PC-9 (cell line): Measurements from ENCODE around the gene WNT1. TPM values are rescaled to one million over a fixed set of nuclear protein-coding genes. Genes with fewer than 3 reads are reported as not detected.
A peak's percentile ranks its signal among the peaks of the same experiment; 100 is the strongest.

Experiments
- BruUV-seq: library from RNA; stranded (reverse); fragments of 400-500 nt; replicated peaks from 2 replicates; lab custom pipeline; 2021; lab: Mats Ljungman, UMichigan
- CTCF ChIA-PET: fragments of 300-600 bp; sonication (Branson Sonifier 250); formaldehyde crosslinking; loops from one replicate; lab custom pipeline; 2022; ENCODE audit warnings: antibody characterized with exemption; lab: Charles Lee
- POLR2A ChIA-PET: fragments of 300-600 bp; sonication (Branson Sonifier 250); formaldehyde crosslinking; loops from one replicate; lab custom pipeline; 2022; ENCODE audit warnings: antibody characterized with exemption; ENCODE audit not compliant: unreplicated experiment; lab: Charles Lee
- DNase-seq, 2 experiments: peaks; one replicate each; pipeline versions ENCODE4 v3.0.0 to v3.0.0-alpha.2; 2015 to 2022; ENCODE audit warnings: mixed read lengths in 1 of 2
- H2AFZ ChIP-seq: fragments of 200-600 bp; sonication (generic); 2 replicates; pipeline ENCODE4 v1.8.1; 2017; ENCODE audit warnings: antibody characterized with exemption
- H3F3A ChIP-seq: fragments of 200-600 bp; sonication (generic); 2 replicates; pipeline ENCODE4 v1.8.1; 2017; ENCODE audit warnings: antibody characterized with exemption, mild to moderate bottlenecking, low read depth; ENCODE audit not compliant: insufficient read depth
- H3K27ac ChIP-seq: fragments of 200-600 bp; sonication (generic); 2 replicates; pipeline ENCODE4 v1.6.1; 2016; ENCODE audit warnings: mixed run types
- H3K27me3 ChIP-seq: fragments of 200-600 bp; sonication (generic); 2 replicates; pipeline ENCODE4 v1.6.1; 2016; ENCODE audit warnings: low read depth, mixed run types; ENCODE audit not compliant: insufficient read depth
- H3K36me3 ChIP-seq: fragments of 200-600 bp; sonication (generic); 2 replicates; pipeline ENCODE4 v1.6.1; 2016; ENCODE audit warnings: low read depth, mixed run types
- H3K4me1 ChIP-seq: fragments of 200-600 bp; sonication (generic); replicated peaks from 2 replicates; pipeline ENCODE4 v1.6.1; 2016; ENCODE audit warnings: mixed run types; ENCODE audit not compliant: insufficient read depth
- H3K4me2 ChIP-seq: fragments of 200-600 bp; sonication (generic); 2 replicates; pipeline ENCODE4 v1.6.1; 2017; ENCODE audit warnings: mixed run types
- H3K4me3 ChIP-seq: fragments of 200-600 bp; sonication (generic); 2 replicates; pipeline ENCODE4 v1.6.1; 2016; ENCODE audit warnings: mixed run types
- H3K79me2 ChIP-seq: fragments of 200-600 bp; sonication (generic); 2 replicates; pipeline ENCODE4 v1.6.1; 2017; ENCODE audit warnings: low read depth, mixed run types
- H3K9me2 ChIP-seq: fragments of 200-600 bp; sonication (generic); 2 replicates; pipeline ENCODE4 v1.8.1; 2017; ENCODE audit warnings: mild to moderate bottlenecking; ENCODE audit not compliant: insufficient read depth
- H3K9me3 ChIP-seq: fragments of 200-600 bp; sonication (generic); 2 replicates; pipeline ENCODE4 v1.8.1; 2016; ENCODE audit warnings: low read depth; ENCODE audit not compliant: insufficient read depth
- H4K20me1 ChIP-seq: fragments of 200-600 bp; sonication (generic); 2 replicates; pipeline ENCODE4 v1.8.1; 2017; ENCODE audit not compliant: insufficient read depth
- EZH2 ChIP-seq: fragments of 200-600 bp; sonication (generic); IDR thresholded peaks from 2 replicates; pipeline ENCODE4 v1.8.0; 2017; ENCODE audit warnings: antibody characterized with exemption, low read depth
- intact Hi-C: fragments of 100-400 bp; cut with micrococcal nuclease; formaldehyde crosslinking; loops from one replicate; pipeline ENCODE4 v1.10.0; 2022; ENCODE audit not compliant: unreplicated experiment
- total RNA-seq: library from RNA; stranded (reverse); gene quantifications from 2 replicates; pipeline ENCODE4 v1.2.3, GENCODE V29; 2021
- TF ChIP-seq, protein P1 (sequence below): fragments of 200-600 bp; sonication (generic); conservative IDR thresholded peaks from 2 replicates; pipeline ENCODE4 v1.6.1; 2017; ENCODE audit warnings: mixed run types, antibody characterized with exemption, mild to moderate bottlenecking, moderate library complexity

The WNT1 gene
- total RNA-seq, 1 experiment from 2014 or later, result not detected

DNA sequence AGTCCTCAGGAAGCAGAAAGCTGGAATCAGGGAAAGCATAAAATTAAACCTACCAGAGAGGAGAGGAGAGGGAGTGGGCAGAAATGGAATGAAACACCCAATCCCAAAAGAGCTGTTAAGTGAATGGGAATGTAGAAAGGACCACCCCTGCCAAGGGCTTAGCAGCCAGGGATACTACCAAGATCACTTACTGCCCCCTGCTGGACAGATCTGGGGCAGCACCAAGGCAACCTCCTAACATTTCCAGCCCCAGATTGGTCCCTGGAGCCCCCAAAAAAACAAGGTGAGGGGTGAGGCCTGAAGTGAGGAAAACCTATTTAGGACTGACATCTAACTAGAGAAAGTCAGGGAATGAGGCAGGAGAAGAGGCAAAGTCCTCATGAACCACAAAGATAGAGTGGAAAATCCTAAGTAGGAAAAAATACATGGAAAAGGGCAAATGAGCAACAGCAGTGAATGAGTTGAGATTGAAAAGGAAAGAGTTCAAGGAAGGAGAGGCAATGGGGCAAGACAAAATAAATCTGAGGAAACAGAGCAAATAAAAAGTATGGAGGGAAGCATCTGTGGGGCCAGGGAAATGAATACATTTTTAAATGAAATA, 41.6 kb upstream of the WNT1 start:
- no peak overlapping the region for H3K4me2 ChIP-seq
- H4K20me1 ChIP-seq, result peaks cover 50% of the 10 kb centered on the region
- intact Hi-C loops, result loop anchor here (1.0 kb wide), 1 partner anchor 84 kb away; the partner anchor contains the start of gene DDX23
- no peak overlapping the region for H3K27ac ChIP-seq
- H3K9me2 ChIP-seq, result no peaks in the 10 kb centered on the region
- H3K36me3 ChIP-seq, result peaks cover 52% of the 10 kb centered on the region
- H3K9me3 ChIP-seq, result no peaks in the 10 kb centered on the region
- H2AFZ ChIP-seq, result no peak overlapping the region
- no peaks in the 10 kb centered on the region for H3K79me2 ChIP-seq
- POLR2A ChIA-PET, result no interaction called here
- no TSS peak for BruUV-seq
- TF ChIP-seq, protein P1, sequence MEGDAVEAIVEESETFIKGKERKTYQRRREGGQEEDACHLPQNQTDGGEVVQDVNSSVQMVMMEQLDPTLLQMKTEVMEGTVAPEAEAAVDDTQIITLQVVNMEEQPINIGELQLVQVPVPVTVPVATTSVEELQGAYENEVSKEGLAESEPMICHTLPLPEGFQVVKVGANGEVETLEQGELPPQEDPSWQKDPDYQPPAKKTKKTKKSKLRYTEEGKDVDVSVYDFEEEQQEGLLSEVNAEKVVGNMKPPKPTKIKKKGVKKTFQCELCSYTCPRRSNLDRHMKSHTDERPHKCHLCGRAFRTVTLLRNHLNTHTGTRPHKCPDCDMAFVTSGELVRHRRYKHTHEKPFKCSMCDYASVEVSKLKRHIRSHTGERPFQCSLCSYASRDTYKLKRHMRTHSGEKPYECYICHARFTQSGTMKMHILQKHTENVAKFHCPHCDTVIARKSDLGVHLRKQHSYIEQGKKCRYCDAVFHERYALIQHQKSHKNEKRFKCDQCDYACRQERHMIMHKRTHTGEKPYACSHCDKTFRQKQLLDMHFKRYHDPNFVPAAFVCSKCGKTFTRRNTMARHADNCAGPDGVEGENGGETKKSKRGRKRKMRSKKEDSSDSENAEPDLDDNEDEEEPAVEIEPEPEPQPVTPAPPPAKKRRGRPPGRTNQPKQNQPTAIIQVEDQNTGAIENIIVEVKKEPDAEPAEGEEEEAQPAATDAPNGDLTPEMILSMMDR, result peak; percentile 94
- no peak for TF ChIP-seq EZH2
- DNase-seq, result peak in 1 of 2 experiments; percentile 62
- CTCF ChIA-PET, result interaction anchor here (0.7 kb wide), 1 partner anchor 61 kb away, joined by 3 read pairs; no protein-coding TSS in a partner anchor
- no peaks in the 10 kb centered on the region for H3K4me1 ChIP-seq
- no peak overlapping the region for H3K4me3 ChIP-seq
- H3F3A ChIP-seq, result peaks cover 21% of the 10 kb centered on the region; the same call in 1 of the 2 replicates
- H3K27me3 ChIP-seq, result no peaks in the 10 kb centered on the region

DNA sequence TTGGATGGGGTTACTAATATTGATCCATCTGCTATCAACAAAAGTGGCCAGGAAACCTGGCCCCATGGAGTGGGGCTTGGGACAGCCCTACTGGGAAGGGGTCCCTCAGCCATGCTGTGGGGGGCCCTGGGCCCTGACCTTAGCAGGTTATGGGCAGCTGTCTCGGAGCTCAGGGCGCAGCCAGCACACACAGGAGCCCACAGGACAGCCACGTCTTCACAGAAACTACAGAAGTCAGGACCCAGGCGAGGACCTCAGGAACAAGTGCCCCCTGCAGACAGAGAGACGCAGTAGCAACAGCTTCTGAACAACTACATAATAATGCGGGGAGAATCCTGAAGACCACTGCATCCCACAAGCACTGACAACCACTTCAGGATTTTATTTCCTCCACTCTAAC, 41.0 kb upstream of the WNT1 start:
- intact Hi-C loops, result no loop called here
- Histone ChIP-seq H3K9me2 (no peaks in the 10 kb centered on the region), H3K4me2 (no peak overlapping the region), H3F3A (peaks cover 21% of the 10 kb centered on the region; the same call in 1 of the 2 replicates), H3K9me3 (no peaks in the 10 kb centered on the region), H3K79me2 (no peaks in the 10 kb centered on the region), H2AFZ (no peak overlapping the region), H3K27ac (no peak overlapping the region), H3K4me1 (no peaks in the 10 kb centered on the region), H4K20me1 (peaks cover 56% of the 10 kb centered on the region), H3K36me3 (peaks cover 49% of the 10 kb centered on the region), H3K27me3 (no peaks in the 10 kb centered on the region), H3K4me3 (no peak overlapping the region)
- no peak for DNase-seq
- no peak for TF ChIP-seq EZH2
- TF ChIP-seq, protein P1, result no peak
- POLR2A ChIA-PET, result no interaction called here
- TSS peak; percentile 9 for BruUV-seq
- CTCF ChIA-PET, result no interaction called here

DNA sequence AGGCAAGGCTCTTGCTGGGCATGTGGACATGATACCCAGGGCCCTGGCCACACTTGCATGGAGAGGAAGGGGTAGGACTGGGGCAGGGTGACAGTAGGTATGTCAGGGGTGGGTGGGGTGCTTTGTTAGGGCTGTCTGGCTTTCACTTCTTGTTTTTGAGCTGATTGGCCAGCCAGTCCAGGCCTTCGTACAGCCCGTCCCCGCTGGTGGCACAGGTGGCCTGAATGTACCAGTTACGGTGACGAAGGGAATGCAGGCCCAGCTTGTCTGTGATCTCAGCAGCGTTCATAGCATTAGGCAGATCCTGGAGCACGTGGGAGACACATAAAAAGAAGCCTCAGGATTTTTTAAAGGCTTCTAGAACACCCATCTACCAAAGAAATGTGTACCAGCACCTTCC, 39.3 kb upstream of the WNT1 start:
- H3K79me2 ChIP-seq, result peaks cover 7% of the 10 kb centered on the region
- intact Hi-C loops, result no loop called here
- TF ChIP-seq, protein P1, result no peak
- no peak for TF ChIP-seq EZH2
- no peaks in the 10 kb centered on the region for H3K27me3 ChIP-seq
- no peak overlapping the region for H3K27ac ChIP-seq
- ChIA-PET POLR2A (interaction anchor here (0.6 kb wide), 1 partner anchor 1110 kb away, joined by 6 read pairs; no protein-coding TSS in a partner anchor), CTCF (interaction anchor here (0.5 kb wide), 1 partner anchor 19 kb away, joined by 11 read pairs; the partner anchor contains the start of gene ARF3)
- no peak for DNase-seq
- H3K4me2 ChIP-seq, result no peak overlapping the region
- peaks cover 40% of the 10 kb centered on the region for H3K36me3 ChIP-seq
- H3F3A ChIP-seq, result peaks cover 15% of the 10 kb centered on the region; the same call in 1 of the 2 replicates
- no peak overlapping the region for H2AFZ ChIP-seq
- BruUV-seq, result no TSS peak
- no peak overlapping the region for H3K4me3 ChIP-seq
- no peaks in the 10 kb centered on the region for H3K9me3 ChIP-seq
- H4K20me1 ChIP-seq, result peaks cover 70% of the 10 kb centered on the region
- H3K9me2 ChIP-seq, result no peaks in the 10 kb centered on the region
- no peaks in the 10 kb centered on the region for H3K4me1 ChIP-seq
